GM08714 (cell line): ENCODE measurements around the gene MORN3.

Source experiments
- H3K4me3 ChIP-seq: fragments of 200-500 bp; sonication (Bioruptor generic); 2 replicates; pipeline ENCODE4 v1.5.1; 2014; ENCODE audit warnings: mild to moderate bottlenecking, low read length, inconsistent platforms
- ZNF274 ChIP-seq: IDR thresholded peaks from 2 replicates; pipeline ENCODE4 v1.6.1; 2012; ENCODE audit warnings: mild to moderate bottlenecking, low read depth, low read length

MORN3 gene

DNA sequence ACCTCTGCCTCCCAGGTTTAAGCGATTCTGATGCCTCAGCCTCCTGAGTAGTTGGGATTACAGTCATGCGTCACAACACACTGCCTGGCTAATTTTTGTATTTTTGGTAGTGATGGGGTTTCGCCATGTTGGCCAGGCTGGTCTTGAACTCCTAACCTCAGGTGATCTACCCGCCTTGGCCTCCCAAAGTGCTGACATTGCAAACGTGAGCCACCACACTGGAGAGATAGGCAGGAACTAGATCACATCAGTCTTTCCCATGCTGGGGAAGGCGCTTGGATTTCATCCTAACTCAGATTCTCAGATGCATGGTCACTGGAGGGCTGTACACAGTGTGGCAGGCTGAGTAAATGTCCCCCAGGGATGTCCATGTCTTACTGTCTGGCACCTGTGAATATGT lies 61.2 kb downstream of the MORN3 start:
- H3K4me3 ChIP-seq: no peak overlapping the region
- no peak for TF ChIP-seq ZNF274

DNA sequence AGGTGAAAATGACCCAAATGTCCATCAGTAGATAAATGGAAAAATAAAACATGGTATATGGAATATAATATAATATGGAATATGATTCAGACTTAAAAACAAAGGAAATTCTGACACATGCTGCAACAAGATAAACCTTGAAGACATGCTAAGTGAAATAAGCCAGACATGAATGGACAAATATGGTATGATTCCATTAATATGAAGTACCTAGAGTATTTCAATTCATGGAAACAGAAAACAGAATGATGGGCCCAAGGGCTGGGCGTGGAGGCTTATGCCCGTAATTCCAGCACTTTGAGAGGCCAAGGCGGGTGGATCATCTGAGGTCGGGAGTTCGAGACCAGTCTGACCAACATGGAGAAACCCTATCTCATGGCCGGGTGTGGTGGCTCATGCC lies 65.9 kb downstream of the MORN3 start:
- TF ChIP-seq ZNF274: no peak
- no peak overlapping the region for H3K4me3 ChIP-seq

DNA sequence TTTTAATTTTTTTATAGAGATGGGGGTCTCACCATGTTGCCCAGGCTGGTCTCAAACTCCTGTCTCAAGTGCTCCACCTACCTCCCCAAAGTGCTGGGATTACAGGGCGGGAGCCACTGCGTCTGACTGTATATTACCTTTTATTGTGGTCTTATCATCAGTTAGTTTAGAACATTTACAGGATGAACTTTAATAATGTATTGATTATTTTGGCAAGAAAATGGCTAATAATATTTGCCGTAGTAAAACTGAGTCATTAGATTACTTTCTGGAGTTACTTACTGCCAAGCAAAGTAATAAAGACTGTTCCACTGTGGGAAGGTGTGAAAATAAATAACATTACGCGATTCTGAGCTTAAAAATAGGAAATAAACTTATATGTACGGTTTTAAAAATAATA lies 66.7 kb downstream of the MORN3 start:
- H3K4me3 ChIP-seq: no peak overlapping the region
- TF ChIP-seq ZNF274: no peak

DNA sequence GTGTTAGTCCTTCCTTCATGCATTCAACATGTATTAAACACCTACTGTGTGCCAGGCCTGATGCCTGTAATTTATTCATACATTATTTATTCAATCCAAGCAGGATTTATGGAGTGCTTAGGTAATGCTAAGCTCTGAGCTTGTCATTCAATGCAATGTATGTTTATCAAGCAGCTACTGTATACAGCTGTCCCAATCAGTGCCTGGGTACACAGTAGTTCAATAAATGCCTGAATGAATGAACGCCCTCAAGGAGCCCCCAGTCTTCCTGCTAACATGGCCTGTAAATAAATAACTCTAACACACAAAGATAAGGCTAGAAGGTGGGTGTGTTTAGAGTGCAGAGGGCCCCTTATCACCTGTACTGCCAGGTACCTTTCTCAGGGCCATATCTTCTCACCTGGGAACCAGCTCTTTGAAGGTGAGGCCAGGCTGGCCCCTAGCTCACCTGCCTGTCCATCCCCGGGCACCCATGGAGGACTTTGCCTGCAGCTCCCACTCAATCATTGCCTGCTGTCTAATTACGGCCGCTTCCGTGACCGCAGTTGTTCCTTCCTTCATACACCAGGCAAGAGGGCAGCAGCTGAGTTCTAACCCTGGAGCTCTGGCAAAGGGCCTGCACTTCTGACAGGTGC lies 68.6 kb downstream of the MORN3 start:
- no peak for TF ChIP-seq ZNF274
- H3K4me3 ChIP-seq: no peak overlapping the region
